HEK293T (cell line): ENCODE measurements around the gene PLEKHD1.

Source experiments
- BHLHE40 ChIP-seq: fragments of 450-650 bp; IDR thresholded peaks from 2 replicates; pipeline ENCODE4 v1.6.1; 2016; ENCODE audit warnings: mild to moderate bottlenecking, moderate library complexity, borderline replicate concordance
- FOXM1 ChIP-seq: fragments of 450-650 bp; IDR thresholded peaks from 2 replicates; pipeline ENCODE4 v1.6.1; 2017; ENCODE audit warnings: mild to moderate bottlenecking, borderline replicate concordance
- SP1 ChIP-seq: fragments of 450-650 bp; IDR thresholded peaks from 2 replicates; pipeline ENCODE4 v1.6.1; 2017
- SUZ12 ChIP-seq: fragments of 450-650 bp; IDR thresholded peaks from 2 replicates; pipeline ENCODE4 v1.6.1; 2016; ENCODE audit warnings: mild to moderate bottlenecking

DNA sequence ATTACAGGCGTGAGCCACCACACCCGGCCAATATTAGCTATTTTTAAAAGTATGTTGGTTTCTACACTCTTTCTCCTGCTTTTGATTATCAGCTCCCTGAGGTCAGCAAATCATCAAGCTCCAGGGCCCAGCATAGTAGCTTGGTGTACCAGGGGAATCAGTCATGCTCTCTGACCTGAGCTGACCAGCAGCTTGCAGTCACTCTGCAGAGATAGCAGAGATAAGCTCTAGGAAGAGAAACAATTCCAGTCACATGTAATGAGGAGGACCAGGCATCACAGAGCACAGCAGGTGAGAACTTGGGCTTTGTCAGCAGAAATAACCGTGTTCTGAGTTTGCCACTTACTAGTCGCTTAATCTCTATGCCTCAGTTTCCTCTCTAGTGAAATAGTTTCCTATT lies 8.5 kb downstream of the PLEKHD1 start:
- TF ChIP-seq BHLHE40 (no peak), FOXM1 (no peak), SUZ12 (no peak), SP1 (no peak)
